Transverse colon (tissue), 4 donors: ENCODE data around the gene LYRM9. TPM values are rescaled to one million over a fixed set of nuclear protein-coding genes. Genes with fewer than 3 reads are reported as not detected.
A peak's percentile ranks its signal among the peaks of the same experiment; 100 is the strongest.

ENCODE experiments used
- DNase-seq: peaks from one replicate; pipeline ENCODE4 v3.0.0-alpha.2; 2019
- H3K27ac ChIP-seq, 4 donors: fragments of 200-600 bp; sonication (generic); 2 replicates each; pipeline ENCODE4 v1.5.1; 2016 to 2018; ENCODE audit warnings: inconsistent platforms in 4 of 4
- H3K27me3 ChIP-seq: fragments of 200-600 bp; sonication (generic); 2 replicates; pipeline ENCODE4 v1.5.1; 2017; ENCODE audit warnings: inconsistent platforms
- H3K36me3 ChIP-seq, 4 donors: fragments of 200-600 bp; sonication (generic); 2 replicates each; pipeline ENCODE4 v1.5.1; 2017 to 2019; ENCODE audit warnings: inconsistent platforms in 4 of 4
- H3K4me1 ChIP-seq, 4 donors: fragments of 200-600 bp; sonication (generic); 2 replicates each; pipeline ENCODE4 v1.5.1; 2017 to 2020; ENCODE audit warnings: inconsistent platforms in 4 of 4
- H3K4me3 ChIP-seq, 4 donors: fragments of 200-600 bp; sonication (generic); 1 replicate in 1 of 4; 2 replicates in 3 of 4; pipeline versions ENCODE4 v1.5.1 to v1.6.1; 2017 to 2019; ENCODE audit warnings: inconsistent platforms in 4 of 4
- H3K9me3 ChIP-seq, 2 donors: fragments of 200-600 bp; sonication (generic); 2 replicates each; pipeline ENCODE4 v1.5.1; 2017 to 2019; ENCODE audit warnings: inconsistent platforms in 2 of 2
- CTCF ChIP-seq, 5 experiments: fragments of 200-600 bp in 3 of 5; fragments of 450-650 bp in 2 of 5; sonication (generic) in 3 of 5; IDR thresholded peaks; 1 replicate in 2 of 5; 2 replicates in 3 of 5; pipeline ENCODE4 v1.5.1; 2016 to 2017; ENCODE audit warnings: antibody characterized with exemption in 5 of 5, inconsistent platforms in 3 of 5, mild to moderate bottlenecking in 2 of 5, moderate library complexity in 1 of 5
- EP300 ChIP-seq: sonication (generic); formaldehyde crosslinking; IDR thresholded peaks from one replicate; pipeline ENCODE4 v1.6.1; 2017; ENCODE audit warnings: antibody characterized with exemption, low read depth
- POLR2A ChIP-seq: fragments of 450-650 bp; IDR thresholded peaks from one replicate; pipeline ENCODE4 v1.6.1; 2016; ENCODE audit warnings: antibody characterized with exemption, mild to moderate bottlenecking, moderate library complexity
- POLR2AphosphoS5 ChIP-seq, 3 donors: sonication (generic); formaldehyde crosslinking; IDR thresholded peaks; one replicate each; pipeline ENCODE4 v1.6.1; 2016; ENCODE audit warnings: antibody characterized with exemption in 3 of 3
- WGBS, 2 donors: methylation state at CpG; one replicate each; pipeline ENCODE4 v1.1.5; 2018; ENCODE audit warnings: low coverage in 1 of 2; 5-methylcytosine and 5-hydroxymethylcytosine counted together
- in situ Hi-C, 4 donors: fragments of 200-750 bp; cut with MboI; loops; one replicate each; pipeline versions ENCODE4 v1.15.0 to v1.15.1; 2017; ENCODE audit warnings: low sequenced_read_pairs in 3 of 4, low pct_ligation_motif_present in 1 of 4, low pct_unique_long_range_greater_than_20kb in 1 of 4
- intact Hi-C: fragments of 100-400 bp; cut with DNase I; formaldehyde crosslinking; loops from one replicate; pipeline ENCODE4 v1.15.1; 2023; ENCODE audit warnings: low total_unique reads
- total RNA-seq, 4 donors: library from RNA; depleted of rRNA; stranded (reverse); fragments of >200 nt; gene quantifications; one replicate each; pipeline ENCODE4 v1.1.0, GENCODE V29; 2016

The LYRM9 gene
- total RNA-seq, 4 donors from 2014 or later, result 2.6 to 33.0 (median 12.1) TPM

GRCh38 chr17:27868565-27868964, 24.6 kb downstream of the LYRM9 start:
- WGBS, 2 donors, result 91 to 95% methylated on average over 3 to 8 of the region's 8 CpGs
- H3K27me3 ChIP-seq, result no peaks in the 10 kb centered on the region
- H3K4me3 ChIP-seq, result no peak overlapping the region
- H3K4me1 ChIP-seq, result peaks cover 0 to 7% (median 0%) of the 10 kb centered on the region in 4 donors
- intact Hi-C loops, result no loop called here
- H3K36me3 ChIP-seq, result no peaks in the 10 kb centered on the region
- no peaks in the 10 kb centered on the region for H3K9me3 ChIP-seq
- in situ Hi-C loops, result no loop called here
- TF ChIP-seq POLR2AphosphoS5 (IDR thresholded peaks at IDR 0.05), result no peak
- no peak for TF ChIP-seq POLR2A
- TF ChIP-seq CTCF (IDR thresholded peaks at IDR 0.05), result no peak
- no peak for TF ChIP-seq EP300
- no peak overlapping the region for H3K27ac ChIP-seq
- DNase-seq, result no peak

DNA sequence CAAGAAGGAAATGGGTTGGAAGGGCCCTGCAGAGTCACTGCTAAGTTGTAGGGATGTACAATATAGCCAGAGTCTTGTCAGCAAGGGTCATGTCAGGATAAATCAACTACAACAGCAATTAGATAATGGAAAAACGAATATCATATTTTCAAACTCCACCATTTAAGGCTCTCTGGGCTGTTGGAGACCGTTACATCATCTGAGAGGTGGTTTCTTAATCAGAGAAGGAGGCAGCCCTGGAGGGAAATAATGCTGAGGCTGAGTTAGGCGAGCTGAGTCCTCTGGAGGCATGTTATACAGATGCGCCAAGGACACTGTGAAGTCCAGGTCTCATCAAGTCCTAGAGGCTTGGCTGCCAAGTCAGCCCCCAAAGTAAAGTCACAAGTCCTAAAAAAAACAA, 30.3 kb downstream of the LYRM9 start:
- Histone ChIP-seq H3K36me3 (no peaks in the 10 kb centered on the region), H3K4me1 (no peaks in the 10 kb centered on the region), H3K27me3 (no peaks in the 10 kb centered on the region), H3K9me3 (no peaks in the 10 kb centered on the region), H3K4me3 (no peak overlapping the region), H3K27ac (no peak overlapping the region)
- DNase-seq, result no peak
- in situ Hi-C loops (no loop called here), intact Hi-C loops (no loop called here)
- TF ChIP-seq EP300 (no peak), CTCF (IDR thresholded peaks at IDR 0.05) (no peak)
- WGBS, 2 donors, result 78 to 92% methylated on average over 2 to 4 of the region's 4 CpGs

GRCh38 chr17:27862004-27862403, 31.2 kb downstream of the LYRM9 start:
- no peak for TF ChIP-seq POLR2AphosphoS5 (IDR thresholded peaks at IDR 0.05)
- TF ChIP-seq EP300, result no peak
- no peak for TF ChIP-seq CTCF (IDR thresholded peaks at IDR 0.05)
- TF ChIP-seq POLR2A, result no peak
- DNase-seq, result peak; percentile 51
- Histone ChIP-seq H3K27me3 (no peaks in the 10 kb centered on the region), H3K36me3 (no peaks in the 10 kb centered on the region), H3K27ac (no peak overlapping the region), H3K9me3 (no peaks in the 10 kb centered on the region), H3K4me3 (no peak overlapping the region), H3K4me1 (no peaks in the 10 kb centered on the region)
- in situ Hi-C loops (no loop called here), intact Hi-C loops (no loop called here)
- WGBS, 2 donors, result 66% methylated on average over 3 of the region's 4 CpGs; no CpG with 5 or more reads in 1 of the 2 donors

GRCh38 chr17:27860971-27861664, 32.0 kb downstream of the LYRM9 start:
- Histone ChIP-seq H3K36me3 (no peaks in the 10 kb centered on the region), H3K27me3 (no peaks in the 10 kb centered on the region), H3K4me1 (no peaks in the 10 kb centered on the region), H3K4me3 (no peak overlapping the region), H3K9me3 (no peaks in the 10 kb centered on the region), H3K27ac (no peak overlapping the region)
- no peak for DNase-seq
- intact Hi-C loops, result no loop called here
- TF ChIP-seq CTCF (IDR thresholded peaks at IDR 0.05), result no peak
- TF ChIP-seq POLR2A, result no peak
- WGBS, 2 donors, result 29 to 45% methylated on average over 1 to 3 of the region's 3 CpGs
- in situ Hi-C loops, result no loop called here
